NOMO-1 treated with dmso at 0.1 percent for 144 hours (cell line): ENCODE data around the gene PEX5.
"Not testable (repeated sequence)": the region's sequence is repeated elsewhere in the genome, so short reads cannot be mapped to it uniquely, and the experiment has no call there.

Source experiments
- DNase-seq: peaks from one replicate; lab custom pipeline; 2025; ENCODE audit not compliant: unreplicated experiment; lab: John Stamatoyannopoulos, UW

The PEX5 gene

GRCh38 chr12:7158781-7159609, 30.5 kb upstream of the PEX5 start:
- no peak for DNase-seq

DNA sequence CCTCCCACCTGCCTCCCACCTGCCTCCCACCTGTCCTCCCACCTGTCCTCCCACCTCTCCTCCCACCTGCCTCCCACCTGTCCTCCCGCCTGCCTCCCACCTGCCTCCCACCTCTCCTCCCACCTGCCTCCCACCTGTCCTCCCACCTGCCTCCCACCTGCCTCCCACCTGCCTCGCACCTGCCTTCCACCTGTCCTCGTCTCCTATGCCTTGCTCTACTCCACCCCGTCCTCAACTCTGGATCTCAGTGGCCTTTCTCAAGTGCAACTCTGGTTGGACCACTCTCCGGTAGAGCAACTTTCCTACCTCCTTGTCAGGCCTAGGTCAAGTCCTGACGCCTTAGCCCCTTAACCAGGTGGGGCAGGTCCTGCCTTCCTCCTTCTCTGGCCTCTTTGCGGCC, 29.3 kb upstream of the PEX5 start:
- DNase-seq: no peak

DNA sequence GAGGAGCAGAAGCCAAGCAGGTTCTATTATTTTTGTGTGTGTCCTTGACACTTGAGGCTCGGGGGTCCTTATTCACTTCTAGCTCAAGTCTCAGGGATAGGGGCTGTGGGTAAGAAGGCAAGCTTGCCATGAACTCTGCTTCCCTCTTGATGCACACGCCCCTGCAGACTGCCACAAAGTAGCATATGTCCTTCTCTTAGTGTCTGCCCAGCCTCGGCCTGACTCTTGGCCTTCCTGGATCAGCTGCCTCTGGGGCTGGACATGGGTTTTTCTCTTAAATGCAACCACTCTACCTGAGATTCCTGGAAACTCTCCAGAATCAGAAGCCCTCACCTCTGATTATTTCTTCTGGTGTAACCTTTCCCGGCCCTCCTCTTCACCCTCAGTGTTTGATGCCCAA, 28.2 kb upstream of the PEX5 start:
- DNase-seq: no peak

- DNase-seq: no peak
Measured at GRCh38 chr12:7161811-7162210, 27.7 kb upstream of the PEX5 start.

DNA sequence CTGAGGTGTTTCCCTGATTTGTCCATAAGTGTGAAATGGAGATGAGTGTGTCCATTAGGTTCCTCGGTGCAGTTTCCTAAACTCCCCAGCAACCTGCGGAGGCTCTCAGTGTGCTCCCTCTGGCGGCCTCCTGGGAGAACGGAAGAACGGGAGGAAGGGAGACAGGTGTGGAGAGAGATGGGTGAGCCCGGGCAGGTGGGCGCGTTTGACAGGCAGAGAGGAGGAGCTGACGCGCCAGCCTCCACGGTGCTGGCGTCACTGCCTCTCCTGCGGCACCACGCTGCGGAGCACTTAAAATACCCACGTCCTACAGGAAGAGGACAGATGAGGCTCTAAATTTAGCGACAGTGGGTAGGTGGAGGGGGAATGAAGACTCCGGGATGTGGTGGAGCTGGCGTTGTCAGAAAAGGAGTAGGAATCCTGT, 26.8 kb upstream of the PEX5 start:
- DNase-seq: no peak

DNA sequence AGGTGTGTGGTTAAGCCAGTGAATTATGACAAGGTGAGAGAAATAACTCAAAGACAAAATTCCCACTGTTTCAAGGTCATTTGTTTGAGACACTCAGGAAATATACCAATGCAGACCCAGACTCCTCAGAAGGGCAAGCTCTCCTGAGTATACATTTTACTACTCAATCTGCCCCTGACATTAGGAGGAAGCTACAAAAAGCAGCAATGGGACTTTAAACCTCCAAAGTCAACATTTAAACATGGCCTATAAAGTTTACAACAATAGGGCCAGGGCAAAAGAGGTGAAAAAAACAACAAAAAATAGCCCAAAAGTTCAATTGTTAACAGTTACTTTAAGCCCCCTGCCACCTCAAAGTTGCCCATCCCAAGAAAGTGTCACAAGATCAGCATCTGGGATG, 19.5 kb upstream of the PEX5 start:
- DNase-seq: no peak

DNA sequence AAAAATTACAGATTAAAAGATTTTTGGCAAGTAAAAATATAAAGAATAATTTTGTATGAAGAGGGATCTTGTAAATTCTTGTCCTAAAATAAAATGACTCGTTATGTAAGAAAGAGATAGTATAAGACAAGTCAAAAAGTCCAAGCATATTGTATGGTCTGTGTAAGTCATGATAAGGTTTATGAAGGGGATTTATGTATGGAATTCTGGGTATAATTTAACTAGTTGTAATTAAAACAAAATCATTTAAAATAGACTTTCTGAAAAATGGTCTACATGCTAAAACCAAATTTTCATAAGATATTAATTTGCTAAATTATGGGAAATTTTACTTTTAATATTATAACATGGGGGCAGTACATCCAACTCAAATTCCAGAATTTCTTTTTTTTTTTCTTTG, 17.6 kb upstream of the PEX5 start:
- DNase-seq: no peak

DNA sequence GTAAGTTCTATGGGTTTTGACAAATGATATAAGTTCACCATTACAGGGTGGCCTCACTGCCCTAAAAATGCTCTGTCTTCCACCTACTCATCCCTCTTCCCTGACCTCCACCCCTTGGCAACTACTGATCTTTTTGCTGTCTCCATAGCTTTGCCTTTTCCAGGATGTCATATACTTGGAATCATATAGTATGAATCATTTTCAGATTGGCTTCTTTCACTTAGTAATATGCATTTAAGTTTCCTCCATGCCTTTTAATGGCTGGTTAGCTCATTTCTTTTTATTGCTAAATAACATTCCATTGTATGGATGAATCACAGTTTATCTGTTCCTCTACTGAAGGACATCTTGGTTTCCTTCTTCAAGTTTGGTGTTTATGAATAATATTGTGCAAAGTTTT, 14.0 kb upstream of the PEX5 start:
- no peak for DNase-seq

DNA sequence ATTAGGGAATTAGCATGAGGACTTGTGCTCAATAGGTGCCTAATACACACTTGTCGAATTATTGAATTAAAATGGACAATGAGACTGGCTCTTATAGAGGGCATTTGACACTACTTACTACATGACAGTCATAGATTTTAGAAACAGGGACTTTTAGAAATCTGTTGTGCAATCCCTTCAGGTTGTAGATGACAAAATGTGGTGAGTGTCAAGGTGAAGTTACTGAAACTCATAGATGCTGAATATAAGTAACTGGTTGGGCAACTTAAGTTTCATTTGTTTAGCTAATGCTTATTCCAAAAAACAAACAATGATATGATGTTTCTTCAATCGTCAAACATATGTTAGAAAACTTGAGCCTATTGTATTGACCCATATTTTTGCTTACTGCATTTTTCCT, 12.9 kb upstream of the PEX5 start:
- no peak for DNase-seq

GRCh38 chr12:7178481-7178880, 11.0 kb upstream of the PEX5 start:
- no peak for DNase-seq

DNA sequence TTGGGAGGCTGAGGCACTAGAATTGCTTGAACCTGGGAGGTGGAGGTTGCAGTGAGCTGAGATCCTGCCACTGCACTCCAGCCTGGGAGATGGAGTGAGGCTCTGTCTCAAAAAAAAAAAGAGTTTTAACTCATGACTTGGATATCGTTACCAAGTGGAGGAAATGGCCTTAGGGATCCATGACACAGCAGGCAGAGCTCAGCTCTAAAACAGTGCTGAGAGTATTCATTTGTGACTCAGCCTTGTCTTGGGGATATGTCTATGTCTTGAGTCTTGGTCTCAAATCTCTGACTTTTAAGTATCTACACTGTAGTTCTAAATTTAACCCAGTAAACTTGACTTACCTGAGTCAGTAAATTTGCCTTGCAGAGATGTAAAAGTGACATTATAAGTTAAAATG, 8.8 kb upstream of the PEX5 start:
- DNase-seq: no peak

DNA sequence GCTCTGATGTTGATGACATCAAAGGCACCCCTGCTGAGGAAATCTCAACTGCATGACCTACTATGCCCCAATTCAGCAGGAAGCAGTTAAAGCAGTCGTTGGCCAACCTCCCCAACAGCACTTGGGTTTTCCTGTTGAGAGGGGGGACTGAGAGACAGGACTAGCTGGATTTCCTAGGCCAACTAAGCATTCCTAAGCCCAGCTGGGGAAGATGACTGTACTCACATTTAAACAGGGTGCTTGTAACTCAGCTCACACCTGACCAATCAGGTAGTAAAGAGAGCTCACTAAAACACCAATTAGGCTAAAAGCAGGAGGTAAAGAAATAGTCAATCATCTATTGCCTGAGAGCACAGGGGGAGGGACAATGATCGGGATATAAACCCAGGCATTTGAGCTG, 3.4 kb upstream of the PEX5 start:
- not testable (repeated sequence) for DNase-seq

DNA sequence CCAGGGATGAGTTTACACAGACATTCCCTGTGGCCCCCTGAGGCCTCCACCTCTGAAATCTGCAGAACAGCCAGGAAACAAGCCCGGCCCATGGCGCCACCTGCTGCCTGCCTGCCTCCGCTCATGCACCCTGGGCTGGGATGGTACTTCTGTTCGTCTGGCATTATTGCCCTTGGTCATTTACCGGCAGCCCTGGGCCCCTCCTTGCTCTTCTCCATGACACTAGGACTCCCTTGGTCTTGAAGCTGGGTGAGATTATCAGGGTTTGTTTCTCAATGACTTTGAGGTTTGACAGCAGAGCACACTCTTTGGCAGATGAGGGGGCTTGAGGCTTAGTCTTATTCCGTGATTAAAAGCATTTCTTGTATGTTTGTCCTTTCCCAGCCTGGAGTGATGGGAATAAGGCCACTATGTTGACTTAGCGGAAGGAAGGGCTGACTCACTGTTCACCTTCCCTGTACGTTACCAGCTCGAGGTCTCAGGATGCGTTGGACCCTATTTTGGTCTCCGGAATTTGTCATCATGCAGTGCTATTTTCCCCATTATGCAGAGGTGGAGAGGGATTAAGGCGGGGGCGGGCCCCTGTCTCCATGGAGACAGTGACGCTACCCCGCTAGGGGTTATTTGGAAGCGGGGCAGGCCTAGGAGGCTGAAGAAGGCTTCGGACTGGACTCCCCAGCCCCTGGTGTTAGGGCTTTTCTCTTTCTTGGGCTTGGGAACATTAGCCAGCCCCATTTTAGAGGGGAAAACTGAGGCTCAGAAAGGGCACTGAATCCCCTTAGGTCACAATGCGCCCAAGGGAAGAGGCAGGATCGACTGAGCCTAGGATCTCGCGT, 706 bp upstream of the PEX5 start:
- peak; percentile 55 for DNase-seq

DNA sequence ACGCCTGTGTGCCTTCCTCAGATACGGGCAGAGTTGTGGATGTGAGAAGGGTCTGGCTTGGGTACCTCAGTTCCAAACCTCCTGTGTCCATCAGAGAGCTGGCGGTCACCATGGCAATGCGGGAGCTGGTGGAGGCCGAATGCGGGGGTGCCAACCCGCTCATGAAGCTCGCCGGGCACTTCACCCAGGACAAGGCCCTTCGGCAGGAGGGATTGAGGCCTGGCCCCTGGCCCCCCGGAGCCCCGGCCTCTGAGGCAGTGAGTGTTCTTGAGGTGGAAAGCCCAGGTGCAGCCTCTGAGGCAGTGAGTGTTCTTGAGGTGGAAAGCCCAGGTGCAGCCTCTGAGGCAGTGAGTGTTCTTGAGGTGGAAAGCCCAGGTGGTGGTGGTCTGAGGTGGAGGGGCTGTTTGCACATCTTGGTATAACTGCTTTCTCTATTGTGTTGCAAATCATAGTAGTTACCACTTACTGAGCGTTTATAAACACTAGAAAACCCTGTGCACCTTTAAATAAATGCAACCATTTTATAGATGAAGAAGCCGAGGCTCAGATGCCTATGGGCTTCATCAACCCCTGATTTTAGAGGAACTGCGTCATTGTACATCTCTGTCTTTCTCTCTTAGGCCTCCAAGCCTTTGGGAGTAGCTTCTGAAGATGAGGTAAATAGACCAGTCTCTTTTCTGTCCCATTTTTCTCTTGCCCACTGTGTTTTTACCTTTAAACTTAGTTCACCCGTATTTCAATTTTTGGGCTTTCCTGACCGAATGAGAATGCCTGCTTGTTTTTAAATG, 976 bp downstream of the PEX5 start:
- DNase-seq: no peak

- DNase-seq: no peak
Measured at GRCh38 chr12:7193674-7194073, 4.2 kb downstream of the PEX5 start.

DNA sequence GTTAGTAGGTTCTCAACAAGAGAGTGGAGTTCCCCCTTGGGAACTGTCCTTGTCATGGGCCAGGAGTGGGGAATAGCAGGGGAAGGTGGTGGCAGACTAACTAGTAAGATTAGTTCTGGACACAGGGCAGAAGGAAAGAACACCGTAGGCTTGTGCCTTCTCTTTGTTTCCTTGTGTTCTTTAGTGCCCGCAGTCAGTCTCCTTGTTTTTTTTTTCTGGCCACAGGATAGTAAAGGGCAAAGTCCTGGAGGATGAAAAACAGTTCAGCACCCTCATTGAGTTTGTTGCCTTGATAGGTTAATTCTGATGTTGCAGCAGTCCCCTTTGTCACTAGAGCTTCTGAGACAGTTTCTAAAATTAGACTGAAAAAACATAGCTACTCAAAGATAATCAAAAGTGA, 8.4 kb downstream of the PEX5 start:
- DNase-seq: no peak

DNA sequence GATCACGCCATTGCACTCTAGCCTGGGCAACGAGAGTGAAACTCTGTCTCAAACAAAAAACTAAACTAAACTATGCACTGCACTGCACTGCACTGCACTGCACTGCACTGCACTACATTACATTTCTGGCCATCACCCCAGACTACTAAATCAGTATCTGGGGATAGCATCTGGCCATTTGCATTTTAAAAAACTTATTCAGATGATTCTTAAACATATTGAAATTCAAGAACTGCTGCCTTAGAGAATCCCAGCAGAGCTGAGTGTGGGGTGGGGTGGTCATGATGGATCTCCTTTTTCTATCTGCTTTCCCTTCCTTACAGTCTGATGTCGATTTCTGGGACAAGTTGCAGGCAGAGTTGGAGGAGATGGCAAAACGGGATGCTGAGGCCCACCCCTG, 13.6 kb downstream of the PEX5 start:
- no peak for DNase-seq

DNA sequence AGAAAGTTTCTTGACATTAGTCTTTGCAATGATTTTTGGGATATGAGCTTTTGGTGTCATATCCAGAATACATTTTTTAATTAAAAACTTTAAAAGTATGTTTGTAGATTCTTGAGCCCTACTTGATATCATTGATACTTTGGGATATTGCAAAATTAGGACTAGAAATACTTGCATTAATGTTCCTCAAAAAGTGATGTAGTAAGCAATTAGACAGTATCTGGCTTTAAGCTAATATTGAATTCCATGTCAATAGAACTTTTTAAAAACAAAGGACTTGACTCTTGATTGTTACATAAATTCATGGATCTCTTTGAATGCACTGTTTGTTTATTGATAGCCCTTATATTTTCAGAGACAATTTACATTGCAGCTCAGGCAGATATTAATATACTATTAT, 15.6 kb downstream of the PEX5 start:
- DNase-seq: no peak

DNA sequence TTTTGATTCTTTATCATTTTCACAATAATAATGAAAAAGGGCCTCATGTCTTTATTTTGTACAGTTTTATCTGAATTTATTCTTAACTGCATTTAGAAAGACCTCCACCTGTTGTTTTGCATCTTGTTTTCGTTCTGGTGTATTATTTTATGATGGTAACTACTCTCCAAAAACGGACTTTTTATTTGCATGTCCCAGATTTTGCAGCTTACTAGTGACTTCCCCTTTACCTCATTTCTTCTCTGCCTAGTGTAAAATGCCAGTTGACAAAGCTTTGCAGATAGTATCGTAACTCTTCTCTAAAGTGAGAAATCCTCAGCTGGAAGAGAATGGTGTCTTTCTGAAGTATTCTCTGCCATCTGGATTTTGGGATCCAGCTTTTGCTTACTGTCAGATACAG, 17.2 kb downstream of the PEX5 start:
- no peak for DNase-seq

DNA sequence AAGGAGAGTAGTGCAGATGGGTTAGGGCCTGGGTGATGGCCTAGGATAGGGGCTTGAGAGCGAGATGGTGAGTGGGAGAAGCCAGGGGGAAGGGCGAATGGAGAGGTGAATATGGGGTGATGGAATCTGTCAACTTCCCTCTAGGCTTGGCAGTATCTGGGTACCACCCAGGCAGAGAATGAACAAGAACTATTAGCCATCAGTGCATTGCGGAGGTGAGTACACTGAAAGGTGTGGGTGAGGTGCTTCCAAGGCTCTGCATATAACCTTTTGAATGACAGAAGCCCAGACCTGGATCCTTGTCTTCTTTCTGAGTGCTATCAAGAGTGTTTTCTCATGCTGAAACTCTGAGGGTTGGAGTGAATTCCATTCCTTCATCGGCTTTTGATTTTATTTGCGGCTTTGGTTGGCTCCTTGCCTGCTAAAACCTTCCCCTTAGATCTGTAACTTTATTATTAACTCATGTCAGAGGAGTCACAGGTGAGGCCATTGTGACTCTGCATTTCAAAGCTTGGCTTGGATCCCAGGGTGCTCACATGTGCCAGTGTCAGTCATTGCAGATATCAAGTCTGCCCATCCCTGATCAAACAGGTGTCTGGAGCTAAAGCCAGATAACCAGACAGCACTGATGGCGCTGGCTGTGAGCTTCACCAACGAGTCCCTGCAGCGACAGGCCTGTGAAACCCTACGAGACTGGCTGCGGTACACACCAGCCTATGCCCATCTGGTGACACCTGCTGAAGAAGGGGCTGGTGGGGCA, 18.6 kb downstream of the PEX5 start:
- DNase-seq: no peak

DNA sequence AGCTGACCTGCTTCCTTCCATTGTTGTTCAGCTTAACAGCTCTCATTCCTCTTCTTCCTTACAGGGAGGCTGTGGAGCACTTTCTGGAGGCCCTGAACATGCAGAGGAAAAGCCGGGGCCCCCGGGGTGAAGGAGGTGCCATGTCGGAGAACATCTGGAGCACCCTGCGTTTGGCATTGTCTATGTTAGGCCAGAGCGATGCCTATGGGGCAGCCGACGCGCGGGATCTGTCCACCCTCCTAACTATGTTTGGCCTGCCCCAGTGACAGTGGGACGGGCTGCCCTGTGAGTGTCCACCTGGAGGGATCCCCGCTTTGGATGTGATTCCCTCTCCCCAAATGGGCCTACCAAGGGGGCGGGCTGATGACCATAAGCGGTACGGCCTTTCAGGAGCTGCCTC, 20.5 kb downstream of the PEX5 start:
- no peak for DNase-seq
